Cerebellar nuclear complex (tissue), 1 donor: ENCODE data around the gene UCKL1.
"Not testable (repeated sequence)": the region's sequence is repeated elsewhere in the genome, so short reads cannot be mapped to it uniquely, and the experiment has no call there.

Experiments
- DNase-seq, 2 experiments: peaks; one replicate each; lab custom pipeline; 2025; lab: John Stamatoyannopoulos, UW

The UCKL1 gene

DNA sequence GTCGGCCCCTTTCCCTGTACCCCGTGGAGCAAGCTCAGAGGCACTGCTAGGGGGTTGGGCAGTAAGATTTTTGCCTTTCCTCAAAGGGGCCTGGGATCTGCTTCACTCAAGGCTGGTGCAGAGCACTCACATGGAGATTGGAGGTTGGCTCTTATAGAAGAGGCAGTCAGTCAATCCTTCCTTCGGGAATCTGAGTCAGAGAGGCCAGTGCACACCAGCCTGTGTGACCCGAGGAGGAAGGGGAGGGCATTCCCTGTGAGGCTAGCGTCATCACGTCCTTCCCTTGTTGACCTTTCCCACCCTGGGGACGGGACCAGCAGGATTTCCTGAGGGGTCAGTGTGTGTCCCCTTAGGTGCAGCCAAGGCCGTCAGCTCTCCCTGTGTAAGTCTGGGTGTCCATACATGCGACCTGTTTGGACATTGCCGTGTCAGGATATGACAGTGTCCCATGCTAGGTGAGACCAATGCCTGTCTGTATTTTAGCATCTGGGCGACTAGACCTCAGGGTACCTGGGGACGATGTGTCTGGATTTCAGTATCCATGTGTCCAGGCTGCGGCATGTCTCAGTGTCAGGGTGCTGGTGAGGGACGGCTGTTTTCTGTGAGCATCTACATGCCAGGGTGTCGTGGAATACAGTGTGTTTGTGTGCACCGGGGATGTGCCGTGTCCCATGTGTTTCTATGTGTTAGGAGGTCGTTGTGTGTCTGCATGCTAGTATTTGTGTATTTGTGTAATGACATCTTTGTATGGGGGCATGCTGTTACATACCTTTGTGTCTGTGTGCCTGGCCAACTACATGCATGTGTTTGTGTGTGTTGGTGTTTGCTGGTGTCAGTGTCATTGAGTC, 16.3 kb upstream of the UCKL1 start:
- DNase-seq, result no peak

DNA sequence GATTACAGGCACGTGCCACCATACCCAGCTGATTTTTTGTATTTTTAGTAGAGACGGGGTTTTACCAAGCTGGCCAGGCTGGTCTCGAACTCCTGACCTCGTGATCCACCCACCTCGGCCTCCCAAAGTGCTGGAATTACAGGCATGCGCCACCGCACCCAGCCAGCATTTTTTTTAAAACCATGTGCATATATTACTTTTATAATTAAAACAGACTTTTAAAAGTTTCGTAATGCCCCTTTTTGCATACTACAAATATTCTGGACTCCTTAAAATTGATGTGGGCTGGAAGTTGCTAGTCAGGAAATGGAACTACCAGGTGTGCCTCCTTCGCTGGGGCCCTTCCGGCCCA, 15.7 kb upstream of the UCKL1 start:
- DNase-seq, result not testable (repeated sequence)

DNA sequence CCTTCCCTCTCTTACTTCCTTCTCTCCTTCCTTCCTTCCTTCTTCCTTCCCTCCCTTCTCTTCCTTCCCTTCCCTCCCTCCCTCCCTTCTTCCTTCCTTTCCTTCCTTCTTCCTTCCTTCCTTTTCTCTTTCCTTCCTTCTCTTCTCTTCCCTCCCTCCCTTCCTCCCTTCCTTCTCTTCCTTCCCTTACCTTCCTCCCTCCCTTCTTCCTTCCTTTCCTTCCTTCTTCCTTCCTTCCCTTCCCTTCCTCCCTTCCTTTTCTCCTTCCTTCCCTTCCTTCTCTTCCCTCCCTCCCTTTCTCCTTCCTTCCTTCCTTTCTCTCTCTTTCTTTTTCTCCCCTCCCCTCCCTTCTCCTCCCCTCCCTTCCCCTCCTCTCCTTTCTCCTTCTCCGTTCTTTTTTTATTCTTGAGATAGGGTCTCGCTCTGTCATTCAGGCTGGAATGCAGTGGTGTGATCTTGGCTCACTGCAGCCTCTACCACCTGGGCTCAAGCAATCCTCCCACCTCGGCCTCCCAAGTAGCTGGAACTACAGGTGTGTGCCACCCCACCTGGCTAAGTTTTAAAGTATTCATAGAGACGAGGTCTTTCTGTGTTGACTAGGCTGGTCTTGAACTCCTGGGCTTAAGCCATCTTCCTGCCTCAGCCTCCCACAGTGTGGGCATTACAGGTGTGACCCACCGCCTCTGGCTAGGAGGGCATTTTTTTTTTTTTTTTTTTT, 14.7 kb upstream of the UCKL1 start:
- no peak for DNase-seq

DNA sequence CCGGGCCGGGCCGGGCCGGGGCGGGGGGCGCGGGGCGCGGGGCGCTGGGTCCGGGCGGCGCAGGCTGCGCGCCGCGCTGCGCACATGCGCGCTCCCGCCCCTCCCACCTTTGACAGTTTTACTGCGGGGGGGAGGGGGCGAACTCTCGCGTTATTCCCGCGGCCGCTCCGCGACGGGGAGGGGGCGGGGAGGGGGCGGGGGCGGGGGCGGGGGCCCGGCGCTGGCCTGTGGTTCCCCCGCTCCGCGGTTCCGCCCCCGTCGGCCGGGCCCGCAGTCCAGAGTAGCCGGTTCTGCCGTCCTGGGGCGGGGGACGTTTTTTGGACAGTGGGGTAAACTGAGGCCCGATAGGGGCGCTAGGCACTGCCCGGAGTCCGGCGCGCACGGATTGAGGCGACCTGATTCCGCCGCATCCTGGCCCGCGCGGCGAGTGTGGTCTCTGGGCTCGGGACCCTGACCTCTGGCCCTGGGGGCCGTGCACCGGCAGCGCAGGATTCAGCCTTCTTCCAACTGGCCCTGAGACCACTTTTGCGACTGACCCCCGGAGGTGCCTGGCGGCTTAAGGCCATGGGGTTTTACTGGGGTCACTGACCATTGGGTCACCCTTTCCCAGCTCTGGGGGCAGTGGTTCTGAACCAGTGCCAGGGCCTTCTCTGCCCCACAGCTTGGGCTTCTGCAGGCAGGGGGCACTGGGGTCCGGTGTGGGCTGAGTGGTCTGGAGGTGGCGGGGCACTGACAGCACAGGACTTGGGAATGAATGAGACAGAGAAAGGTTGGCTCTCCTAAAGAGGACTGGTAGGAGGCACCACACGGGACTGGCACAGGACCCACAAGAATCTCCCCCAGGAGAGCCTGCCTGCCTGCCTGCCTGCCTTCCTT, 13.9 kb upstream of the UCKL1 start, which contains the start of gene ZNF512B:
Gene ZNF512B (minus strand): TSS at position 93 of the 876 bp plus-strand sequence. CDS start 1,980 bp downstream, outside the sequence.
- no peak for DNase-seq

DNA sequence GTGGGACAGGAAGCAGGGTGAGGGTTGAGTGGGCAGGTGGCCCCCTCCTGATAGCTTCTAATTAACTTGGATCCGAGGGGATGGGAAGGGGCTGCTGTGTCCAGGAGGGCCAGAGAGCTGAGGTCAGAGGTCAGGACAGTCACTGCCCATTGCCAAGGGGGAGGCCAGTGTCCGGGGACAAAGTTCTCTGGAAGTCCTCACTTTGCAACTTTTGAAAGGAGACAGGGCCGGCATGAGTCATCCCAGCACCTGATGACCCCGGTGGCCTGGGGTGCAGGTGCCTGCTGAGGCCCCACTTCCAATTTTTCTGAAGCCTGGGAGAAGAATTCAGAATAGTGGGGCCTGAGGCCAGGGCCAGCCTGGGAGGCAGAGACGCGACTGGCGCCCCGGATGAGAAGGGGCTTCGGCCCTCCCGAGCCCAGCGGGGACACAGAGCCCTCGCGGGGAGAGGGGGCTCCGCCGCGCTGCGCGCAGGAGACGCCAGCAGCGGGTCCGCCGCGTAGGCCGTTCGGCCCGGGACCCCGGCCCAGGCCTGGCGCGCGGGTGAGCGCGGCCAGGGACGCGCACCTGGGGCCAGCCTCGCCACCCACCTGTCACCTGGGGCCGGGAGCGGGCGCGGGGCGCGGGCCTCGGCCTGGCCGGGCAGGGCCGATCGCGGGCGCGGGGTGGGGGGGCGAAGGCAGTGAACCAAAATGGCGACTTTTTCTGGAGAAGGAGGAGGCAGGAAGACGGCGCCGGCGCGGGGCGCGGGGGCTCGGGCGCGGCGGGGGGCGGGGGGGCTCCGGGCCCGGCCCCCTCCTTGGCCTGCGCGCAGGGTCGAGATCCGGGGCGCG, 12.9 kb upstream of the UCKL1 start:
- no peak for DNase-seq

DNA sequence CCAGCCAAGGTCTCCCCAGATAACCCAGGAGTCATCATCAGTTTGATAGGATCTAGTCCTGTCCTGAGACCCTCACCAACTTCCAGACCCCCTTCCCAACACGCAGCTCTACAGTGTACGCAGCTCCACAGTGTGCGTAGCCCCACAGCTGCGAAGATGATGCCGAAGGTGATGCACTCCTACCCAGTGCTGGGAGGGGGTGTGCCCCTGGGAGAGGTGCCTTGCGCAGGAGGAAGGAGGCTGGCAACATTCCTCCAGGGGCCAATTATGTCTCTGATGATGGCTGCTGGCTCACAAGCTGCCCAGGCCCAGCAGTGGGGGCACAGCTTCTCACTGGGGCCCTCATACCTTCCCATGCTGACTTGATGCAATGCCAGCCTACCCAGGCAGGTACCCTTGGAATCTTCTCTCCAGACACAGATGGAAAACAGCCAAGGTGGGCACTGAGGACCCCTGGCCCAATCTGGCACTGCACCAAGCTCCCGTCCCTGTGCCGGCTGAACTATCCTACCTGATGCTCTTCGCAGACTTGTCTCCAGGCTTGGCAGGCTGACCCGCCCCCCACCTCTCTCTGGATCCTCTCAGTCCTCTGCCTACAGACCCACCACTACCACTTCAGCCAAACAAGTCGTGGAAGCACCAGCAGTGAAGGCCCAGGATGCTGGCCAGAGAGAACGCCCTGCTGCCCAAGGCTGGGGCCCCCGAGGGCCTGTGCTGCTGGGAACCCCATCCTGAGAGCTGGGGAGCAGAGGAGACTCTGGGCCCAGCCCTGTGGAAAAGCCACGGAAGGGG, 12.1 kb upstream of the UCKL1 start:
- no peak for DNase-seq

DNA sequence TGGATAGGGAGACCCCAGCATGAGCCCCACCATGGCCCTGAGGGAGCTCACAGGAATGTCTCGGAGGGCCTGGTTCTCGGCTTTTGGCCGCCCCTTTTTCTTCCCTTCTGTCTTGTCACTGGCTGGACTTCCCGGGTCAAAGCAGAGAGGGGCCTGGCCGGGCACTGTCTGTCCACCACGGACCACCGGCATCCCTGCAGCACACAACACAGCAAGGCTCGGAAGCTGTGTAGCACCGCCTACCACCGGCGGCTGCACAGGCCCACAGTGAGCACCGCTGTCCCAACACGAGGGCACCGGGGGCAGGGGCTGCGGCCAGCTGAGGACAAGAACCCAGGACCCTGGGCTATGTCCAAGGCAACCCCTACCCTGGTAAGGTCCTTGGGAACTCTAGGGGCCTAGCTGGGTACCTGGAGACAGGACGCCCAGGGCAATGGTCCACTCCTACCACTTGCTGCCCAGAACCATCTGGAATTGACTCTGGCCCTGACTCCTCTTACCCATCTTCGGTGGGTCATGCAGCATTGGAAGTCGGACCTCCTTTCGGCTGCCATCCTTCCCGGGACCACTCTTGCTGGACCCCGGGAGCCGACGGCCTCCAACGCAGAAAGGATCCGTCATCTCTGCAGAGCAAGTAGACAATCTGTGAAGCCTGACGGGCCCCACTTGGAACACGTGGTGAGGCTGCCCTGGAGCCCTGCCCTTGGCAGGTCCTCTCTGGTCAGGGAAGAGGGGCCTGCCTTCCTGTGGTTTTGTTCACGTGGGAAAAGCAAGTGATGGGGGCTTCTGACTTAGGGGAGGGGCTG, 11.3 kb upstream of the UCKL1 start:
- no peak for DNase-seq

DNA sequence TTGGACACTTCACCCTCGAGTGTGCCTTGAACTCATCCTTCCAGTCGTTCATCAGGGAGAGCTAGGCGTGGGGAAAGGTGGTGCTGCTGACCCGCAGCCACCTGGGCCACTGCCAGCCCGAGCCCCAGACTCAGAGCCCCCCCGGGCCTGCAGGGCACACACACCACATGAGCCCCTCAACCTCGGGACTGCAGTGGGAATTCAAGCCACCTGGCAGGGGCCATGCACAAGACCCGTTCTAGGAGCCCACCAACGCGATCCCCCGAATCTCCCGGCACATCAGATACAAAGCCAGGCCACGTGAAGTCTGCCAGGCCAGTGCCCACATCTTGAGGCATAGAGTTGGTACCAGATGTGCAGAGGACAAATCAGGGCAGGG, 10.7 kb upstream of the UCKL1 start:
- DNase-seq, result no peak

DNA sequence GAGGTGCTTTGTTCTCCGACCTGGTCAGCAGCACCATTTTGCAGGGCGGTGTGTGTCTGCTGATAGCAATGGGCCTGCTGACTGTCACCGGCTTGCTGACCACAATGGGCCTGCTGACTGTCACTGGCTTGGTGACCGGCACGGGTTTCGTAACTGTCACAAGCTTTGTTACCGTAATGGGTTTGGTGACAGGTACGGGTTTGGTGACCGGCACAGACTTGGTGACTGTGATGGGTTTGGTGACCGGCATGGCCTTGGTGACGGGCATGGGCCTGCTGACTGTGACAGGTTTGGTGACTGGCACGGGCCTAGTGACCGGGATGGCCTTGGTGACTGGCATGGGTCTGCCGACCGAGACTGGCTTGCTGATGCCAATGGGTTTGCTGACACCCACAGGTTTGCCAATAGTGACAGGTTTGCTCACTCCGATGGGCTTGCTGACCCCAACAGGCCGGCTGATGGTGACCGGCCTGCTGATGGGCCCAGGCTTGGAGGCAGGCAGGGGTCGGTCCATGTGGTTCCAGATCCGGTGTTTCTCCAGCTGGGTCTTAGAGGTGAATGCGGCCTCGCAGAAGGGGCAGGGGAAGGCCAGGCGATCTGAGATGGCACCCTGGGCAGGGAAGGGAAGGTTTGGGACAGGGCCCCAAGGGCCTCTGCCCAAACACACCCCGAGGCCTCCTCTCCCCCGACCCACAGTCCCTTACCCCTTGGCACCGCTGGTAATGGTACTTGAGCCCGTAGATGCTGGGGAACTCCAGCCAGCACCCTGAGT, 10.1 kb upstream of the UCKL1 start:
- no peak for DNase-seq

DNA sequence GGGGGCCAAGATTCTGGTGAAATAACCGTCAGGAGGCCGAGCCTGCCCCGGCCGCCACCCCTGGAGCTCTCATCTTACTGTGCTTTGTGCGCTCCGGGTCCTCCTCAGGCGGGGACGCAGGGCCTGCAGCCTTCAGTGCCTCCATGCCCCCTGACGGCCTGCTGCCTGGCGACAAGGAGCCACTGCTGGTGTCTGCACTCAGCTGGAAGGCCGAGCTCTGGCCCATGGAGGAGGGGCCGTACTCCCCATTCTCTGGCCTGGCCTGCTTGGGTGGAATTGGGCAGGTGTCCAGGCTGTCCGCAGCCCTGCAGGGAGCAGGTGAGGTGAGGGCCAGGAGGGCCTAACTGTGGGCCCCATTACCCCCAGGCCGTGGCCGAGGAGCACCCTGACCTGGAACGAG, 8.2 kb upstream of the UCKL1 start:
- DNase-seq, result no peak

DNA sequence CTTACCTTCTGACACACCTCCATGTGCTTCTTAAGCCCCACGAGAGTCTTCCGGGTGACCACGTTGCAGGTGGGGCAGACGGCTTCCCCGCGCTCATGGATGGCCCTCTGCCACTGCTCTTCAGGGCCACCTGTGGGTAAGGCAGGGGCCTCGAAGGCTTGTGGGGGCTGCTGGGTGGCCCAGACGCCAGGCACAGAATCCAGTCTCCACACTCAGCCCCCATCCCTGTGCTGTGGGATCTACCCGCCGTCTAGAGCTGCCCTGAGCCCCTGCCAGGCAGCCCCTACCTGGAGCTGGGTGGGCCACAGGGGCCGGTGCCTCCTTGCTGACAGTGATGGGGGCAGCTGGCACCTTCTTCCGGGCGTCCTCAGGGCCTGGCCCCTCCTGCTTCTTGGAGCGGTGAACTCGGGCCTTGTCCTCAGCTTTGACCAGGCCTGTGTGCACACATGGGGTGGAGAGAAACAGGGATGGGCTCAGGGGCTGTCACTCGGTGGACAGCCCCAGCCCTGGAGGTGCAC, 7.6 kb upstream of the UCKL1 start:
- no peak for DNase-seq

DNA sequence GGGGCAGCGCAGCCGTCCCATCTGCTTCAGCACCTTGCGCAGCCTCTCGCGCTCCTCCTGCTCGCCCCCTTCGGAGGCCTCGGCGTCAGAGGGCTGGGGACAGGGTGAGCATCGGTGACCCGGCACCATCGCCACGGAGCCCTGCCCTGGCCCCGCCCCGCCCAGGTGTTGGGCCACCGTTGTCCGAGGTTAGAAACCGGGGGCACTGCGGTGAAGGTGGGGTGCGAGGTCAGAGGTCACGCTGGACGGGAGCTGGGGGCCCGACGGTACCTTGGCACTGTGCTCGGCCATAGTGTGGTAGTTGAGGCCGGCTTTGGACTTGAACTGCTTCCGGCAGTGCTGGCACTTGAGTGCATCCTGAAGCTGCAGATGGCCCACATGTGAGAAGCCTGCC, 7.1 kb upstream of the UCKL1 start:
- DNase-seq, result no peak

DNA sequence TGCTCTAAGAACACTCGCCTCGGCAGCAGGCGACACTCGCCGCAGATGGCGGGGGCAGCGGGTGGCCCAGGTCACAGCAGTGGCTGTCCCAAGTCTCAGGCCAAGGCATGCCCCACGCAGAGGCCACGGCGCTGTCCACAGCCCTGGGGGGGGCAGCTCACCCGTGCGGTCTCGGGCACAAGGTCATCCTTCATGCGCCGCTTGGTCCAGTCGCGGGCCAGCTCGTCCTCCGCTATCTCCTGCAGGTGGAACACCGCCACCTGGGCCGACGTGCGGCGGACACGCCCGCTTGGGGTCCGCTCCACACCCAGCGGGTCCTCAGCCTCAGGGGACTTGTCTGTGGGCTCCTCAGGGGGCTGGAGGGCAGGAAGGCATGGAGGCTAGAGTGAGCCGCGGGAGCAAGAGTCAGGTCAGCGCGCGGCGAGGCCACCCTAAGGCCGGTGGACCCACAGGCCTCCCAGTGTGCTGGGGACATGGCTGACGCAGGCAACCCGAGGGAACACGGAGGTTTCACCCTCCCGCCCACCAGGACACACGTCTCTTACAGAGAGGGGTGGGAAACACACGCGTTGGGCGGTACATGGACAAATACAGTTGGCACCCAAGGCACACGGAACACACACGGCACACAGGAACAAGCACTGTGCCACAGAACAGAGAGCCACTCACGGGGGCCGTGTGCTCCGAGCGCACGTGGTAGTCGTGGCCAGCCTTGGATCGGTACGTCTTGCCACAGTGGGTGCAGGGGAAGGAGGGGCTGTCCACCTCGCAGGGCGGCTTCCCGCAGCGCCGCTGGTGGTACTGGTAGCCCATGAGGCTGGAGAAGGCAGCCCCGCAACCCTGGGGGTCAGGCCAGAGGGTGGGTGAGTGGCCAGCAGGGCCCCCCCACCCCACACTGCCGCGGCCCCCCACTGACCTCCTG, 6.5 kb upstream of the UCKL1 start:
- DNase-seq, result no peak

DNA sequence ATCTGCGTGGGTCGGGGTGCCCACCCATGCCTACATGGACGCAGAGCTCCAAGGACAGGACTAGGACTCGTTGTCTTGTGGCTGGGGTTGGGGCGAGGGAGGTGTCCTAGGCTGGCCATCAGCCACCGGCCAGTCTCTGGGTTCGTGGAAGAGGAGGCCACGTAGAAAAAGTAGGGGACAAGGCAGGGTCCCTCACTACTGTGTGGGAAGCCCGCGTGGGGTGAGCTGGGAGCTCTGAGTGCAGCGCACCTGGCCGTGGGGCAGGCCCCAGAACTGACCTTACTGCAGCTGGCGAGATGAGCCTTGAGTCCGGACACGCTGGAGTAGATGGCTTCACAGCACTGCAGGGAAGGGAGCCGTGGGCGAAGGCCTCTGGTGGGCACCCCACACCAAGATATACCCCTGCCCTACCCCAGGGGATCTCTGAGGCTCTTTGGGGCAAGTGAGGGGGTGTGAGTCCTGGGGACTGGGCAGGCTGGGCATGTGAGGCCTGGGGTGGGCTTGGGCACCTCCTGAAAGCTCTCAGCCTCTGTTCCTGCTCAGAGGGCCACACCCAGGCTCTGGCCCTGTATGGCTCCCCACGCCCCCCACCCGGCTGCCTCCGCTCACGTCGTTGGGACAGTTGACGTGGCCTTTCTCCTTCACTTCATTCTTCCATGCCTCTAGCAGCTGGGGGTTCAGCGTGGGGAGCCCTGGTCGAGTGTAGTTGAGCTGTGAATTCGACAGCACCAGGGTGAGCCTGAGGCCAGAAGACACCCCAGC, 5.6 kb upstream of the UCKL1 start:
- DNase-seq, result no peak

DNA sequence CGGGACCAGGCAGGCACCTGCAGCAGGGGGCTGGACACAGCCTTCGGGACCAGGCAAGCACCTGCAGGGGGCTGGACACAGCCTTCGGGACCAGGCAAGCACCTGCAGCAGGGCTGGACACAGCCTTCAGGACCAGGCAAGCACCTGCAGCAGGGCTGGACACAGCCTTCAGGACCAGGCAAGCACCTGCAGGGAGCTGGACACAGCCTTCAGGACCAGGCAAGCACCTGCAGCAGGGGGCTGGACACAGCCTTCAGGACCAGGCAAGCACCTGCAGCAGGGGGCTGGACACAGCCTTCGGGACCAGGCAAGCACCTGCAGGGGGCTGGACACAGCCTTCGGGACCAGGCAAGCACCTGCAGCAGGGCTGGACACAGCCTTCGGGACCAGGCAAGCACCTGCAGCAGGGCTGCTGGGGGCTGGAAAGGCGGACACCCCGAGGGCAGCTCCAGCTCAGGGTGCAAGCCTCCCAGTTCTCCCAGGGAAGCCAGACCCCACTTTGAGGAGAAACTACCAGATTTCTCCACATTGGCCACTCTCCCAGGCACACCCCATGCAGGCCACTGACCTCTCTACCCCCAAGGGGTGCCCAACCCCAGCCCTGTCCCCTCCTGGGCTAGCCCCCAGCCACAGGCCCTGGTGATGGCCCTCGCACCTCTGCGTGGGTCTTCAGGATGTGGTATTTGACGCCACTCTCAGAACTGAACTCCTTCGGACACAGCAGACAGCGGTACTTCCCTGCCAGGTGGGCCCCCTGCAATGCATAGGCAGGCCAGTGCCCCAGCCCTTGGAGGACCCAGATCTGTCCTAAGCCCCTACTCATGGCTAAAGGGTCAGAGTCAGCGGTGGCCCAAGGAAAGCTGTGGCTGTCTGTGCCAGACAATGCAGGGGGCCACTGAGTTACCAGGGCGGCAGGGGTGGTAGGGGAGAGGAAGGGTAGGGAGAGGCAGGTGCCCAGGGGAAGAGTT, 4.7 kb upstream of the UCKL1 start:
- not testable (repeated sequence) for DNase-seq

DNA sequence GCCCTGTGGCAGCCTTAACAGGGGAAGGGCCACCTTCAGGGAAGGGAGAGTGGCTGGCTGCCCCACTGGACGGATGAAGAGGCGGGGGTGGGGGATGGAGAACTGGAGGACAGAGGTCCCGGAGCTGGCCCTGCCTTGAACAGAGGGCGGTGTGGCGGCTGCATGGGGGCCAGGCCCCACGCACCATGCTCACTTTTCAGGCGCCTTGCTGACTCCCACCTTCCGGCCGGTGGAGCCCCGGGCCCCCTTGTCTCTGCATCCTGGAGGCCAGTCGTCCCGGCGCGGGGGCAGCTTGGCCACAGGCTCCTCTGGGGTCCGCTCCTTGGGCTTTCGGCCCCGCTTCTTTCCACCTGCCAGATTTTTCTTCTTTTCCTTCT, 3.5 kb upstream of the UCKL1 start:
- no peak for DNase-seq
